Tibial nerve (tissue), 4 donors: ENCODE data around the gene TUBB1.

Experiments used
- CTCF ChIP-seq, 5 experiments: fragments of 200-600 bp in 3 of 5; fragments of 450-650 bp in 2 of 5; sonication (generic) in 3 of 5; IDR thresholded peaks; one replicate each; pipeline ENCODE4 v1.5.1; 2016 to 2019; ENCODE audit warnings: antibody characterized with exemption in 5 of 5, mild to moderate bottlenecking in 3 of 5, moderate library complexity in 2 of 5
- EP300 ChIP-seq, 2 donors: sonication (generic); formaldehyde crosslinking; IDR thresholded peaks; one replicate each; pipeline ENCODE4 v1.6.1; 2017; ENCODE audit warnings: antibody characterized with exemption in 2 of 2, mild to moderate bottlenecking in 1 of 2
- POLR2A ChIP-seq, 2 donors: fragments of 450-650 bp; IDR thresholded peaks; one replicate each; pipeline ENCODE4 v1.6.1; 2017; ENCODE audit warnings: antibody characterized with exemption in 2 of 2, mild to moderate bottlenecking in 2 of 2, moderate library complexity in 2 of 2

GRCh38 chr20:59044796-59045195 is 25.6 kb downstream of the TUBB1 start:
- TF ChIP-seq CTCF (IDR thresholded peaks at IDR 0.05): no peak
- TF ChIP-seq POLR2A (IDR thresholded peaks at IDR 0.05): no peak
- no peak for TF ChIP-seq EP300 (IDR thresholded peaks at IDR 0.05)
